ENCODE results near the gene ZFAND3. TPM values are rescaled to one million over a fixed set of nuclear protein-coding genes. Genes with fewer than 3 reads are reported as not detected.
"Not testable (repeated sequence)": the region's sequence is repeated elsewhere in the genome, so short reads cannot be mapped to it uniquely, and the experiment has no call there.

The ZFAND3 gene
- total RNA-seq, 2 experiments from 2014 or later, result 32.3 to 37.9 TPM

DNA sequence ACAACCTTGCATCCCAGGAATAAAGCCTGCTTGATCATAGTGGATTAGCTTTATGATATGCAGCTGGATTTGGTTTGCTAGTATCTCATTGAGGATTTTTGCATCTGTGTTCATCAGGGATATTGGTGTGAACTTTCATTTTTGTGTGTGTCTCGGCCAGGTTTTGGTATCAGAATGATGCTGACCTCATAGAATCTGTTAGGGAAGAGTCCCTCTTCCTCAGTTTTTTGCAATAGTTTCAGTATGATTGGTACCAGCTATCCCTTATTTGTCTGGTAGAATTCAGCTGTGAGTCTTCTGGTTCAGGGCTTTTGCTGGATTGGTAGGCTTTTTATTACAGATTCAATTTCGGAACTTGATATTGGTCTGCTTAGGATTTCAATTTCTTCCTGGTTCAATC is 132.5 kb downstream of the ZFAND3 start:
- no peak for ATAC-seq
- Mint-ChIP-seq H3K27me3 (no peaks in the 10 kb centered on the region), H3K36me3 (ENCODE audit: low read depth) (peaks cover 19% of the 10 kb centered on the region), H3K4me3 (no peak overlapping the region), H3K4me1 (ENCODE audit: low read depth) (peaks cover 39% of the 10 kb centered on the region), H3K9me3 (peaks cover 13% of the 10 kb centered on the region), H3K27ac (no peak overlapping the region)
- ChIA-PET CTCF (interaction anchor here (1.2 kb wide), 1 partner anchor 16 kb away, joined by 3 read pairs; no protein-coding TSS in a partner anchor), POLR2A (no interaction called here)
- DNase-seq, result no peak
- intact Hi-C loops (cut with micrococcal nuclease), result no loop called here
- TF ChIP-seq, protein P1, sequence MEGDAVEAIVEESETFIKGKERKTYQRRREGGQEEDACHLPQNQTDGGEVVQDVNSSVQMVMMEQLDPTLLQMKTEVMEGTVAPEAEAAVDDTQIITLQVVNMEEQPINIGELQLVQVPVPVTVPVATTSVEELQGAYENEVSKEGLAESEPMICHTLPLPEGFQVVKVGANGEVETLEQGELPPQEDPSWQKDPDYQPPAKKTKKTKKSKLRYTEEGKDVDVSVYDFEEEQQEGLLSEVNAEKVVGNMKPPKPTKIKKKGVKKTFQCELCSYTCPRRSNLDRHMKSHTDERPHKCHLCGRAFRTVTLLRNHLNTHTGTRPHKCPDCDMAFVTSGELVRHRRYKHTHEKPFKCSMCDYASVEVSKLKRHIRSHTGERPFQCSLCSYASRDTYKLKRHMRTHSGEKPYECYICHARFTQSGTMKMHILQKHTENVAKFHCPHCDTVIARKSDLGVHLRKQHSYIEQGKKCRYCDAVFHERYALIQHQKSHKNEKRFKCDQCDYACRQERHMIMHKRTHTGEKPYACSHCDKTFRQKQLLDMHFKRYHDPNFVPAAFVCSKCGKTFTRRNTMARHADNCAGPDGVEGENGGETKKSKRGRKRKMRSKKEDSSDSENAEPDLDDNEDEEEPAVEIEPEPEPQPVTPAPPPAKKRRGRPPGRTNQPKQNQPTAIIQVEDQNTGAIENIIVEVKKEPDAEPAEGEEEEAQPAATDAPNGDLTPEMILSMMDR (IDR thresholded peaks at IDR 0.05), result no peak

GRCh38 chr6:37954791-37955190 is 135.3 kb downstream of the ZFAND3 start:
- no peaks in the 10 kb centered on the region for H3K27me3 Mint-ChIP-seq
- CTCF ChIA-PET, result interaction anchor here (1.1 to 1.3 kb wide), 2 partner anchors 12 to 18 kb away, joined by 3 read pairs; no protein-coding TSS in a partner anchor
- ATAC-seq (no peak), DNase-seq (no peak)
- POLR2A ChIA-PET, result no interaction called here
- TF ChIP-seq, protein P1 (IDR thresholded peaks at IDR 0.05), result no peak
- intact Hi-C loops (cut with micrococcal nuclease), result no loop called here
- peaks cover 5% of the 10 kb centered on the region for H3K36me3 Mint-ChIP-seq (ENCODE audit: low read depth)
- no peaks in the 10 kb centered on the region for H3K9me3 Mint-ChIP-seq
- H3K27ac Mint-ChIP-seq, result no peak overlapping the region
- H3K4me1 Mint-ChIP-seq (ENCODE audit: low read depth), result peaks cover 34% of the 10 kb centered on the region
- no peak overlapping the region for H3K4me3 Mint-ChIP-seq

DNA sequence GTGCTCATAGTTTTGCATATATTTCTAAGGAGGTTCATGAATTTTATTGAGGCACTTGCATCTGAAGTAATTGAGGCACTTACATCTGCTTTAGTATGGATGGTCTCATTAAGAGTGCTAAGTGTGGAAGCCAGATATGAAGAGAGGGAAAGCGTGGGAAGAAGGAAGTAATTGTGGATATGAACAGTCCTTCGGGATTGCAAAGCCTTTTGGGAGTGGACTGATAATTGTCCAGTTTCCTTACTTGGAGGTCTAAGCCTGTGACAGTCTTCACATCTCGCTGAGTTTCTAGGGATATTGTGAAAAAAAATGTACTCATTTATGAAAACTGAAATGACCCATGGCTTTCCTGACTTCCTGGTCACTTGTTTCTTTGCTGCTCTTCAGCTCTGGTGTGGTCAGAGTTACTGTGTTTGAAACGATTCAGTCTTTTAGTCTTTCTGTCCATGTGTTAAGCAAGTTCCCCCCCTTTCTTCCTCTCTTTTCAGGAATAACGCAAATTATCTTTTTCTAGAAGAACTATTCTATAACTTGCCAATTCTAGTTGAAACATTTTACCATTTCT is 137.3 kb downstream of the ZFAND3 start:
- no peak overlapping the region for H3K27ac Mint-ChIP-seq
- H3K9me3 Mint-ChIP-seq, result no peaks in the 10 kb centered on the region
- DNase-seq (no peak), ATAC-seq (no peak)
- ChIA-PET POLR2A (no interaction called here), CTCF (no interaction called here)
- H3K4me1 Mint-ChIP-seq (ENCODE audit: low read depth), result peaks cover 39% of the 10 kb centered on the region
- TF ChIP-seq, protein P1 (IDR thresholded peaks at IDR 0.05), result no peak
- peaks cover 1% of the 10 kb centered on the region for H3K36me3 Mint-ChIP-seq (ENCODE audit: low read depth)
- no peak overlapping the region for H3K4me3 Mint-ChIP-seq
- H3K27me3 Mint-ChIP-seq, result no peaks in the 10 kb centered on the region
- intact Hi-C loops (cut with micrococcal nuclease), result no loop called here

GRCh38 chr6:37959061-37959460 is 139.5 kb downstream of the ZFAND3 start:
- ChIA-PET CTCF (no interaction called here), POLR2A (no interaction called here)
- H3K27me3 Mint-ChIP-seq, result no peaks in the 10 kb centered on the region
- H3K36me3 Mint-ChIP-seq (ENCODE audit: low read depth), result peaks cover 12% of the 10 kb centered on the region
- H3K9me3 Mint-ChIP-seq, result no peaks in the 10 kb centered on the region
- no peak overlapping the region for H3K4me3 Mint-ChIP-seq
- DNase-seq (no peak), ATAC-seq (no peak)
- no peak overlapping the region for H3K27ac Mint-ChIP-seq
- TF ChIP-seq, protein P1 (IDR thresholded peaks at IDR 0.05), result no peak
- intact Hi-C loops (cut with micrococcal nuclease), result no loop called here
- peaks cover 47% of the 10 kb centered on the region for H3K4me1 Mint-ChIP-seq (ENCODE audit: low read depth)

DNA sequence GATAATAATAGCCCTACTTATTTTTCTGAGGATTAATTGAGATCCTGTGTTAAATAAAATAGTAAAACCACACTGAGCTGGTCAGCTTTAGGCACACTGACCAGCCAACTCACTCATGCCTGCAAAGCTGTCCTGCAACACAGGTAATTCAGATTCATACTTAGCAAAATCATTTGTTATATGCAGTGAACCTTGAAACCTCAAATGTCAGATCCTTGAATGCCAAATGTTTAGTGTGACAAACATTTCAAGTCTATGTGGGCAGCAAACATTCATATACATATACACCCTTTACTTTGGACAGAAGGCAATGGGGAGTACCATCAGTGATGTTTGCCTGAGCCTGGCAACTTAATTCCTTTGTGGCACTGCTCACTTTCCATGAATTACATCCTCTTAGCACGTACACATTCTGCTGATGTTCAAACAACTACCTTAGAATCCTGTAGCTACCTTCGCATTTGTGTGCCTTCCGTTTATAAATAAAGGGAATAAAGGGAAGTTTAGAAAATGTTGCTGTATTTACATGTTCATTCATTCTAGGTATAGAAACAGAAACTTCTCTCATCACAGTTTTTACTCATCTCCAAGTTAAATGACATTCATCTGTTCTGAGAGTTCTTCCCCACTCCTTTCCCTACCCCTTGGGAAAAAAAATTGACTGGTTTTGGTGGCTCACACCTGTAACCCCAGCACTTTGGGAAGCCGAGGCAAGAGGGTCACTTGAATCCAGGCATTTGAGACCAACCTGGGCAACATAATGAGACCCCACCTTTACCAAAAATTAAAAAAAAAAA is 140.8 kb downstream of the ZFAND3 start:
- POLR2A ChIA-PET, result no interaction called here
- CTCF ChIA-PET, result interaction anchor here (0.5 to 0.6 kb wide), 2 partner anchors 20 to 97 kb away, joined by 3 read pairs; no protein-coding TSS in a partner anchor
- no peaks in the 10 kb centered on the region for H3K9me3 Mint-ChIP-seq
- intact Hi-C loops (cut with micrococcal nuclease), result no loop called here
- DNase-seq, result no peak
- H3K36me3 Mint-ChIP-seq (ENCODE audit: low read depth), result peaks cover 12% of the 10 kb centered on the region
- peaks cover 52% of the 10 kb centered on the region for H3K4me1 Mint-ChIP-seq (ENCODE audit: low read depth)
- H3K27ac Mint-ChIP-seq, result no peak overlapping the region
- no peak overlapping the region for H3K4me3 Mint-ChIP-seq
- ATAC-seq, result no peak
- TF ChIP-seq, protein P1 (IDR thresholded peaks at IDR 0.05), result no peak
- H3K27me3 Mint-ChIP-seq, result no peaks in the 10 kb centered on the region

DNA sequence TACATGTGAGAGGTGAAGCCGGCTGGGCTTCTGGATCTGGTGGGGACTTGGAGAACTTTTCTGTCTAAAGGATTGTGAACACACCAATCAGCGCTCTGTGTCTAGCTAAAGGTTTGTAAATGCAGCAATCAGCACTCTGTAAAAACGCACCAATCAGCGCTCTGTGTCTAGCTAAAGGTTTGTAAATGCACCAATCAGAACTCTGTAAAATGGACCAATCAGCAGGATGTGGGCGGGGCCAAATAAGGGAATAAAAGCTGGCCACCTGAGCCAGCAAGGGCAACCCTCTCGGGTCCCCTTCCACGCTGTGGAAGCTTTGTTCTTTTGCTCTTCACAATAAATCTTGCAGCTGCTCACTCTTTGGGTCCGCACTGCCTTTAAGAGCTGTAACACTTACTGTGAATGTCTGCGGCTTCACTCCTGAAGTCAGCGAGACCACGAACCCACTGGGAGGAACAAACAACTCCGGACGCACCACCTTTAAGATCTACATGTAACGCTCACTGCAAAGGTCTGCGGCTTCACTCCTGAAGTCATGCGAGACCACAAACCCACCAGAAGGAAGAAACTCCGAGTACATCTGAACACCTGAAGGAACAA is 143.1 kb downstream of the ZFAND3 start:
- H3K4me3 Mint-ChIP-seq; intact Hi-C loops (cut with micrococcal nuclease); H3K27me3 Mint-ChIP-seq; H3K9me3 Mint-ChIP-seq: not testable (repeated sequence)
- peak; percentile 73 for DNase-seq
- Mint-ChIP-seq H3K27ac (peak overlapping the region; percentile 41), H3K36me3 (ENCODE audit: low read depth) (peaks cover 22% of the 10 kb centered on the region), H3K4me1 (ENCODE audit: low read depth) (peaks cover 68% of the 10 kb centered on the region)
- POLR2A ChIA-PET, result interaction anchor here (1.4 kb wide), 1 partner anchor 11 kb away, joined by 4 read pairs; no protein-coding TSS in a partner anchor
- ATAC-seq, result peak; percentile 27
- CTCF ChIA-PET, result interaction anchor here (0.8 to 1.1 kb wide), 3 partner anchors 22 to 165 kb away, joined by 3 read pairs; no protein-coding TSS in a partner anchor

Data from activated CD8-positive, alpha-beta T cell treated with anti-CD3 and anti-CD28 coated beads for 36 hours (primary cell).